Calu3 (cell line): ENCODE measurements around the gene CDYL. TPM values are rescaled to one million over a fixed set of nuclear protein-coding genes. Genes with fewer than 3 reads are reported as not detected.

Experiments
- BruUV-seq: library from RNA; stranded (reverse); fragments of 400-500 nt; replicated peaks from 2 replicates; lab custom pipeline; 2021; lab: Mats Ljungman, UMichigan
- CTCF ChIA-PET: fragments of 300-600 bp; sonication (Branson Sonifier 250); formaldehyde crosslinking; loops from one replicate; lab custom pipeline; 2022; ENCODE audit warnings: antibody characterized with exemption; lab: Charles Lee
- DNase-seq: peaks from one replicate; pipeline ENCODE4 v3.0.0; 2022
- H3K27ac Mint-ChIP-seq: one replicate; pipeline ENCODE4 v1.8.0; 2022; ENCODE audit warnings: mixed read lengths; ENCODE audit not compliant: unreplicated experiment
- H3K27me3 Mint-ChIP-seq: one replicate; pipeline ENCODE4 v1.8.0; 2022; ENCODE audit warnings: mixed read lengths; ENCODE audit not compliant: unreplicated experiment
- H3K36me3 Mint-ChIP-seq: one replicate; pipeline ENCODE4 v1.8.0; 2022; ENCODE audit warnings: mild to moderate bottlenecking, moderate library complexity, mixed read lengths; ENCODE audit not compliant: insufficient read depth, unreplicated experiment
- H3K4me1 Mint-ChIP-seq: one replicate; pipeline ENCODE4 v1.8.0; 2022; ENCODE audit warnings: mild to moderate bottlenecking, low read depth, mixed read lengths; ENCODE audit not compliant: unreplicated experiment
- H3K4me3 Mint-ChIP-seq: one replicate; pipeline ENCODE4 v1.8.0; 2022; ENCODE audit warnings: mild to moderate bottlenecking, low read depth, moderate library complexity, mixed read lengths; ENCODE audit not compliant: unreplicated experiment
- H3K9me3 Mint-ChIP-seq: one replicate; pipeline ENCODE4 v1.8.0; 2022; ENCODE audit warnings: low read depth, mixed read lengths; ENCODE audit not compliant: unreplicated experiment
- CTCF ChIP-seq: fragments of 200-600 bp; IDR thresholded peaks from one replicate; pipeline ENCODE4 v1.8.0; 2022; ENCODE audit warnings: antibody characterized with exemption; ENCODE audit not compliant: unreplicated experiment
- intact Hi-C: fragments of 100-400 bp; cut with micrococcal nuclease; formaldehyde crosslinking; loops from one replicate; pipeline ENCODE4 v1.10.0; 2022; ENCODE audit not compliant: unreplicated experiment
- total RNA-seq: library from RNA; stranded (reverse); gene quantifications from 2 replicates; pipeline ENCODE4 v1.2.3, GENCODE V29; 2022

Gene CDYL
- total RNA-seq, 1 experiment from 2014 or later, result 48.9 TPM

GRCh38 chr6:4956625-4957024 lies 180.4 kb downstream of the CDYL start:
- H3K27me3 Mint-ChIP-seq, result peaks cover 14% of the 10 kb centered on the region
- no peak overlapping the region for H3K27ac Mint-ChIP-seq
- TF ChIP-seq CTCF, result no peak
- H3K9me3 Mint-ChIP-seq, result no peaks in the 10 kb centered on the region
- H3K36me3 Mint-ChIP-seq, result no peaks in the 10 kb centered on the region
- intact Hi-C loops, result no loop called here
- no TSS peak for BruUV-seq
- H3K4me1 Mint-ChIP-seq, result no peaks in the 10 kb centered on the region
- no peak overlapping the region for H3K4me3 Mint-ChIP-seq
- CTCF ChIA-PET, result no interaction called here
- no peak for DNase-seq

DNA sequence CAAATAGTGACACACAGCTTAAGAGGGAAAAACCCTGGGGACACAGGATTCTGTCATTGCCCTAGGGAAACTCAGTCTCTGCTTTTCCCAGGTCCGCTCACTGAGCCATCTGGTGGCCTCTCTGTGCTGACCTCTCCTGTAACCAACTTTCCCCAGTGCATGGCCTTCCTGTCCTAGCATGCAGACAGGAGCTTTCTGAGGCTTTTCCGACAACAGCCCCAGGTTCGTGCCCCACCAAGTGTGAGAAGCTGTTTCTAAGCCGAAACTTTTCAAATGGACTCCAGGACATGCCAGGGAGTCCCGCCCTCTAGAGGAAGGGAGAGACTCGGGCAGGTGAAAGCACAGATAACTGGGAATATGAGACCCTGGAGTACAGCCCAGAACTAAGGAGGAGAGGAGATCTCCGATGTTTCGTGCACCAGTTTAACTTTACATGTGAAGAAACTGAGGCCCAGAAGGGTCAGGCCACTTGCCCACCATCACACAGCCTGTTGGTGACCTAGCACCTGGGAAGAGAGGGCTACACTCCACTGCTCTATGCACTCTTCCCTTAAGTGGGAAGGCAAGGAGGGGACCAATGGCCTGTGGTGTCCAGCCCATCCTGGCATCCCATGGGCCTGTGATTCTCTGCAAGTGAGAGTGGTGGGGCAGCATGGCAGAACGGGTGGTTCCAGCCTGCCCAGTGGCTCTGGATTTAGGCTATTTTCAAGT lies 181.5 kb downstream of the CDYL start:
- Mint-ChIP-seq H3K36me3 (no peaks in the 10 kb centered on the region), H3K9me3 (no peaks in the 10 kb centered on the region), H3K4me1 (no peaks in the 10 kb centered on the region), H3K27ac (no peak overlapping the region), H3K27me3 (peaks cover 18% of the 10 kb centered on the region), H3K4me3 (no peak overlapping the region)
- intact Hi-C loops, result no loop called here
- TF ChIP-seq CTCF, result no peak
- CTCF ChIA-PET, result no interaction called here
- BruUV-seq, result TSS peak; percentile 9
- peak; percentile 3 for DNase-seq

- no TSS peak for BruUV-seq
- CTCF ChIA-PET, result no interaction called here
- H3K36me3 Mint-ChIP-seq, result no peaks in the 10 kb centered on the region
- H3K4me1 Mint-ChIP-seq, result no peaks in the 10 kb centered on the region
- peaks cover 18% of the 10 kb centered on the region for H3K27me3 Mint-ChIP-seq
- intact Hi-C loops, result no loop called here
- no peak for TF ChIP-seq CTCF
- no peak overlapping the region for H3K4me3 Mint-ChIP-seq
- H3K27ac Mint-ChIP-seq, result no peak overlapping the region
- DNase-seq, result no peak
- no peaks in the 10 kb centered on the region for H3K9me3 Mint-ChIP-seq
These were observed 182.4 kb downstream of the CDYL start for GRCh38 chr6:4958624-4959023.

GRCh38 chr6:4961322-4962168 lies 185.3 kb downstream of the CDYL start:
- H3K27me3 Mint-ChIP-seq, result peaks cover 40% of the 10 kb centered on the region
- no peak overlapping the region for H3K4me3 Mint-ChIP-seq
- DNase-seq, result no peak
- no peaks in the 10 kb centered on the region for H3K9me3 Mint-ChIP-seq
- no peak for TF ChIP-seq CTCF
- no peaks in the 10 kb centered on the region for H3K4me1 Mint-ChIP-seq
- intact Hi-C loops, result no loop called here
- BruUV-seq, result no TSS peak
- CTCF ChIA-PET, result interaction anchor here (0.6 kb wide), 1 partner anchor 1532 kb away, joined by 6 read pairs; no protein-coding TSS in a partner anchor
- H3K36me3 Mint-ChIP-seq, result peaks cover 5% of the 10 kb centered on the region
- H3K27ac Mint-ChIP-seq, result no peak overlapping the region
